H1 (cell line): ENCODE data around the gene CREG2. TPM values are rescaled to one million over a fixed set of nuclear protein-coding genes. Genes with fewer than 3 reads are reported as not detected.

ENCODE experiments used
- CTCF ChIA-PET: fragments of 300-600 bp; sonication (Branson Sonifier 250); formaldehyde crosslinking; loops from one replicate; lab custom pipeline; 2021; ENCODE audit not compliant: partially characterized antibody; lab: Charles Lee
- POLR2A ChIA-PET: fragments of 300-600 bp; sonication (Branson Sonifier 250); formaldehyde crosslinking; loops from one replicate; lab custom pipeline; 2021; ENCODE audit warnings: inconsistent platforms; ENCODE audit not compliant: partially characterized antibody; lab: Charles Lee
- DNase-seq, 2 experiments: peaks; one replicate each; pipeline versions ENCODE4 v3.0.0 to v3.0.0-alpha.2; 2010 to 2022; ENCODE audit warnings: low spot score in 2 of 2, low read depth in 1 of 2, mixed read lengths in 1 of 2
- FAIRE-seq: peaks from 2 replicates; lab custom pipeline; 2011; peaks lifted over from hg19 to GRCh38; lab: Jason Lieb, UNC
- H2AFZ ChIP-seq: 2 replicates; pipeline ENCODE4 v1.8.1; 2012; ENCODE audit warnings: low read length, inconsistent platforms
- H2AK5ac ChIP-seq: 2 replicates; pipeline ENCODE4 v1.6.1; 2013; ENCODE audit warnings: low read depth, low read length
- H2BK120ac ChIP-seq: replicated peaks from 2 replicates; pipeline ENCODE3; 2013; ENCODE audit warnings: low read depth, low read length, inconsistent platforms
- H2BK12ac ChIP-seq: 2 replicates; pipeline ENCODE4 v1.6.1; 2013; ENCODE audit warnings: low read depth, low read length
- H2BK15ac ChIP-seq: 2 replicates; pipeline ENCODE4 v1.6.1; 2013; ENCODE audit warnings: low read length
- H2BK20ac ChIP-seq: 2 replicates; pipeline ENCODE4 v1.6.1; 2013; ENCODE audit warnings: low read length
- H2BK5ac ChIP-seq: 2 replicates; pipeline ENCODE4 v1.6.1; 2013; ENCODE audit warnings: low read depth, low read length
- H3K14ac ChIP-seq: 2 replicates; pipeline ENCODE4 v1.6.1; 2013; ENCODE audit warnings: inconsistent platforms; ENCODE audit not compliant: insufficient read length
- H3K18ac ChIP-seq: 2 replicates; pipeline ENCODE4 v1.6.1; 2013; ENCODE audit warnings: low read length; ENCODE audit errors: extremely low read depth
- H3K23ac ChIP-seq: 2 replicates; pipeline ENCODE4 v1.6.1; 2013; ENCODE audit warnings: inconsistent platforms; ENCODE audit not compliant: insufficient read length
- H3K23me2 ChIP-seq: 2 replicates; pipeline ENCODE4 v1.6.1; 2013; ENCODE audit warnings: low read depth, low read length
- H3K27ac ChIP-seq: 2 replicates; pipeline ENCODE4 v1.6.1; 2011; ENCODE audit warnings: low read depth, low read length, inconsistent platforms
- H3K27me3 ChIP-seq, 4 experiments: replicated peaks in 1 of 4; 1 replicate in 1 of 4; 2 replicates in 3 of 4; pipeline versions ENCODE4 v1.6.1 to v1.8.1; 2011 to 2013; ENCODE audit warnings: low read length in 3 of 4, mild to moderate bottlenecking in 3 of 4, inconsistent platforms in 2 of 4, mixed read lengths in 2 of 4, moderate library complexity in 1 of 4; ENCODE audit not compliant: control insufficient read depth in 3 of 4, insufficient read depth in 3 of 4; ENCODE audit errors: extremely low read depth in 1 of 4
- H3K36me3 ChIP-seq, 4 experiments: 2 replicates each; pipeline versions ENCODE4 v1.6.1 to v1.8.1; 2011 to 2013; ENCODE audit warnings: mild to moderate bottlenecking in 4 of 4, low read length in 3 of 4, moderate library complexity in 2 of 4, control low read depth in 1 of 4, inconsistent platforms in 1 of 4; ENCODE audit not compliant: insufficient read depth in 4 of 4, control insufficient read depth in 2 of 4
- H3K4ac ChIP-seq: replicated peaks from 2 replicates; pipeline ENCODE3; 2013; ENCODE audit warnings: low read length, low read depth, mixed read lengths, inconsistent platforms; ENCODE audit not compliant: insufficient read length
- H3K4me1 ChIP-seq, 4 experiments: replicated peaks in 1 of 4; 1 replicate in 1 of 4; 2 replicates in 3 of 4; pipeline versions ENCODE4 v1.6.1 to v1.8.1; 2011 to 2013; ENCODE audit warnings: low read length in 3 of 4, inconsistent platforms in 2 of 4, mixed read lengths in 1 of 4; ENCODE audit not compliant: insufficient read depth in 4 of 4, control insufficient read depth in 3 of 4
- H3K4me2 ChIP-seq, 2 experiments: 2 replicates each; pipeline versions ENCODE4 v1.6.1 to v1.8.1; 2011 to 2013; ENCODE audit warnings: low read depth in 2 of 2, low read length in 2 of 2, control low read depth in 1 of 2, inconsistent platforms in 1 of 2, mild to moderate bottlenecking in 1 of 2; ENCODE audit not compliant: insufficient read depth in 1 of 2
- H3K4me3 ChIP-seq, 4 experiments: fragments of 200-600, 300-600 bp in 1 of 4; sonication (generic), shearing (Covaris generic), sonication (Bioruptor Twin) in 1 of 4; 2 replicates each; pipeline versions ENCODE4 v1.5.1 to v1.8.1; 2011 to 2016; ENCODE audit warnings: low read length in 4 of 4, low read depth in 3 of 4, control low read depth in 2 of 4, inconsistent platforms in 2 of 4, mild to moderate bottlenecking in 2 of 4, mixed read lengths in 1 of 4, moderate library complexity in 1 of 4; ENCODE audit not compliant: insufficient read depth in 2 of 4; ENCODE audit errors: extremely low read depth in 1 of 4
- H3K56ac ChIP-seq: replicated peaks from 2 replicates; pipeline ENCODE3; 2013; ENCODE audit warnings: low read depth, mild to moderate bottlenecking, mixed read lengths, low read length, inconsistent platforms; ENCODE audit not compliant: insufficient read length
- H3K79me1 ChIP-seq: 2 replicates; pipeline ENCODE4 v1.6.1; 2013; ENCODE audit warnings: low read depth, low read length, control low read depth
- H3K79me2 ChIP-seq, 2 experiments: 2 replicates each; pipeline versions ENCODE4 v1.6.1 to v1.8.1; 2012 to 2013; ENCODE audit warnings: low read length in 2 of 2, mild to moderate bottlenecking in 2 of 2, inconsistent platforms in 1 of 2; ENCODE audit not compliant: insufficient read depth in 2 of 2, control insufficient read depth in 1 of 2
- H3K9ac ChIP-seq, 4 experiments: replicated peaks in 1 of 4; 1 replicate in 1 of 4; 2 replicates in 3 of 4; pipeline versions ENCODE4 v1.6.1 to v1.8.1; 2011 to 2013; ENCODE audit warnings: low read depth in 3 of 4, low read length in 3 of 4, control low read depth in 2 of 4, mild to moderate bottlenecking in 2 of 4, moderate library complexity in 2 of 4, inconsistent platforms in 1 of 4; ENCODE audit errors: extremely low read depth in 1 of 4
- H3K9me3 ChIP-seq, 2 experiments: 2 replicates each; pipeline versions ENCODE4 v1.6.1 to v1.8.1; 2012 to 2013; ENCODE audit warnings: mild to moderate bottlenecking in 2 of 2, moderate library complexity in 2 of 2, control low read depth in 1 of 2, inconsistent platforms in 1 of 2, low read depth in 1 of 2, low read length in 1 of 2, mixed read lengths in 1 of 2; ENCODE audit not compliant: insufficient read depth in 2 of 2
- H4K20me1 ChIP-seq, 2 experiments: replicated peaks in 1 of 2; 2 replicates each; pipeline versions ENCODE3 to v1.8.1; 2011 to 2013; ENCODE audit warnings: inconsistent platforms in 2 of 2, low read length in 2 of 2, mild to moderate bottlenecking in 1 of 2; ENCODE audit not compliant: insufficient read depth in 2 of 2, control insufficient read depth in 1 of 2
- H4K5ac ChIP-seq: 2 replicates; pipeline ENCODE4 v1.6.1; 2013; ENCODE audit warnings: low read length, low read depth, mixed read lengths, inconsistent platforms; ENCODE audit not compliant: insufficient read length
- H4K8ac ChIP-seq: 2 replicates; pipeline ENCODE4 v1.8.0; 2013; ENCODE audit warnings: mild to moderate bottlenecking, moderate library complexity, low read length, inconsistent platforms; ENCODE audit not compliant: insufficient read depth; ENCODE audit errors: extremely low read depth
- H4K91ac ChIP-seq: replicated peaks from 2 replicates; pipeline ENCODE3; 2013; ENCODE audit warnings: low read length, mixed read lengths, inconsistent platforms; ENCODE audit not compliant: insufficient read length
- BCL11A ChIP-seq, 2 experiments: IDR thresholded peaks; one replicate each; pipeline ENCODE4 v1.6.1; 2011; ENCODE audit warnings: low read depth in 2 of 2, low read length in 2 of 2, mild to moderate bottlenecking in 2 of 2
- BRCA1 ChIP-seq: IDR thresholded peaks from 2 replicates; pipeline ENCODE4 v1.6.1; 2012; ENCODE audit warnings: low read depth, low read length, improper control_type of control experiment
- CBX5 ChIP-seq: fragments of 300-800, 300-1000 bp; sonication (generic); IDR thresholded peaks from 2 replicates; pipeline ENCODE4 v1.7.1; 2016; ENCODE audit warnings: antibody characterized with exemption, low read length, low read depth
- CEBPB ChIP-seq: IDR thresholded peaks from 2 replicates; pipeline ENCODE4 v1.6.1; 2012; ENCODE audit warnings: low read depth, low read length
- CREB1 ChIP-seq: IDR thresholded peaks from 2 replicates; pipeline ENCODE4 v1.6.1; 2012; ENCODE audit warnings: inconsistent platforms
- JUND ChIP-seq: IDR thresholded peaks from 2 replicates; pipeline ENCODE4 v1.6.1; 2011; ENCODE audit warnings: mild to moderate bottlenecking, improper control_type of control experiment, low read length
- NRF1 ChIP-seq: IDR thresholded peaks from 2 replicates; pipeline ENCODE4 v1.6.1; 2011; ENCODE audit warnings: mild to moderate bottlenecking, low read depth, low read length, improper control_type of control experiment
- SP4 ChIP-seq: IDR thresholded peaks from 2 replicates; pipeline ENCODE4 v1.6.1; 2012; ENCODE audit warnings: low read length, inconsistent platforms
- USF2 ChIP-seq: IDR thresholded peaks from 2 replicates; pipeline ENCODE4 v1.6.1; 2011; ENCODE audit warnings: low read length, improper control_type of control experiment
- WGBS, 2 experiments: shearing (Covaris generic) in 1 of 2; methylation state at CpG; one replicate each; pipeline versions ENCODE4 v1.1.6 to v1.1.7; 2013 to 2015; ENCODE audit warnings: low lambda C conversion rate in 2 of 2, mixed read lengths in 2 of 2, inconsistent platforms in 1 of 2, low coverage in 1 of 2, missing lambda C conversion rate in 1 of 2; ENCODE audit not compliant: insufficient replicate concordance in 2 of 2, insufficient coverage in 1 of 2, insufficient read length in 1 of 2; ENCODE audit errors: extremely low coverage in 1 of 2, missing lambda C conversion rate in 1 of 2; 5-methylcytosine and 5-hydroxymethylcytosine counted together
- polyA plus RNA-seq, 7 experiments: library from polyadenylated mRNA; depleted of rRNA in 3 of 7; stranded (reverse) in 5 of 7; unstranded in 2 of 7; fragments of >200 nt in 5 of 7; fragments of 200-250 nt in 2 of 7; gene quantifications; 1 replicate in 5 of 7; 2 replicates in 1 of 7; 4 replicates in 1 of 7; pipeline versions ENCODE4 v1.2.1 to v1.2.3, GENCODE V29; 2011 to 2013; ENCODE audit warnings: missing spikeins in 2 of 7, mixed read lengths in 2 of 7
- total RNA-seq: library from RNA; stranded (reverse); fragmentation: NEBNext Ultra II Directional; extraction: Animal tissue kit (Norgen Biotek cat#: 25700); gene quantifications from 2 replicates; pipeline ENCODE4 v1.2.1, GENCODE V29; 2021

Gene CREG2
- total and polyA plus RNA-seq, 2 of the 8 experiments (the other 6 are each of a cell fraction or from before 2014, with no cell fraction given) = 2.0 to 2.2 TPM

GRCh38 chr2:101401326-101401665 is 14.0 kb upstream of the CREG2 start:
- no peak overlapping the region for H4K8ac ChIP-seq
- no peak overlapping the region for H3K56ac ChIP-seq
- no peak overlapping the region for H3K27ac ChIP-seq
- H3K27me3 ChIP-seq = no peaks in the 10 kb centered on the region
- no peak overlapping the region for H3K9ac ChIP-seq
- H3K36me3 ChIP-seq = no peaks in the 10 kb centered on the region
- no peak overlapping the region for H3K18ac ChIP-seq
- H3K4me1 ChIP-seq = peaks cover 1 to 7% (median 3%) of the 10 kb centered on the region in 4 experiments; a peak in 4 of 7 replicates
- no peak overlapping the region for H3K14ac ChIP-seq
- H2BK12ac ChIP-seq = no peak overlapping the region
- H2BK15ac ChIP-seq = no peak overlapping the region
- FAIRE-seq = no peak
- no peak overlapping the region for H2AFZ ChIP-seq
- TF ChIP-seq SP4 (no peak), BRCA1 (no peak), BCL11A (IDR thresholded peaks at IDR 0.05; ENCODE audit: low read depth in 2 of 2, low read length in 2 of 2) (no peak), JUND (no peak), NRF1 (no peak), CREB1 (no peak), CBX5 (no peak), CEBPB (no peak), USF2 (no peak)
- H4K5ac ChIP-seq = no peak overlapping the region
- H3K79me2 ChIP-seq = no peaks in the 10 kb centered on the region
- ChIA-PET POLR2A (no interaction called here), CTCF (interaction anchor here (0.9 to 5.4 kb wide), 4 partner anchors 8 to 51 kb away, joined by 3 to 32 read pairs (median 4); partner anchors contain the start of gene CREG2)
- H3K4me2 ChIP-seq = no peak overlapping the region
- no peak overlapping the region for H2BK120ac ChIP-seq
- H3K23ac ChIP-seq = no peak overlapping the region
- no peak overlapping the region for H2BK5ac ChIP-seq
- 87% methylated on average over 8 of the region's 8 CpGs; no CpG with 5 or more reads in 1 of the 2 experiments for WGBS, 2 experiments
- no peaks in the 10 kb centered on the region for H4K20me1 ChIP-seq
- no peak overlapping the region for H2AK5ac ChIP-seq
- H3K4me3 ChIP-seq = no peak overlapping the region
- H2BK20ac ChIP-seq = no peak overlapping the region
- no peaks in the 10 kb centered on the region for H3K9me3 ChIP-seq
- no peak overlapping the region for H4K91ac ChIP-seq
- H3K4ac ChIP-seq = no peak overlapping the region
- no peaks in the 10 kb centered on the region for H3K79me1 ChIP-seq
- DNase-seq = no peak
- H3K23me2 ChIP-seq = no peaks in the 10 kb centered on the region
